Sigmoid colon (tissue), 4 donors: ENCODE data around the gene CHMP4A.

Experiments
- CTCF ChIP-seq, 4 experiments: fragments of 450-650 bp in 3 of 4; fragments of 200-600 bp in 1 of 4; IDR thresholded peaks; one replicate each; pipeline ENCODE4 v1.5.1; 2016 to 2019; ENCODE audit warnings: antibody characterized with exemption in 4 of 4, mild to moderate bottlenecking in 3 of 4, moderate library complexity in 2 of 4
- EP300 ChIP-seq, 4 donors: sonication (generic); formaldehyde crosslinking; IDR thresholded peaks; one replicate each; pipeline ENCODE4 v1.6.1; 2017; ENCODE audit warnings: antibody characterized with exemption in 4 of 4
- POLR2A ChIP-seq, 2 donors: fragments of 450-650 bp; IDR thresholded peaks; one replicate each; pipeline ENCODE4 v1.6.1; 2016; ENCODE audit warnings: antibody characterized with exemption in 2 of 2, mild to moderate bottlenecking in 2 of 2, moderate library complexity in 2 of 2

- TF ChIP-seq CTCF (IDR thresholded peaks at IDR 0.05) (no peak), POLR2A (IDR thresholded peaks at IDR 0.05) (no peak), EP300 (IDR thresholded peaks at IDR 0.05) (no peak)
Observed at GRCh38 chr14:24261256-24261968, 48.1 kb upstream of the CHMP4A start.
